B cell (primary cell): ENCODE measurements around the gene RABGAP1. TPM values are rescaled to one million over a fixed set of nuclear protein-coding genes. Genes with fewer than 3 reads are reported as not detected.

Source experiments
- ATAC-seq: fragments of 200-7000 bp; cut with Tn5 transposase; one replicate; pipeline ENCODE4 v1.10.0; 2021; ENCODE audit warnings: low read depth, mild to moderate bottlenecking, moderate number of reproducible peaks, moderate library complexity
- CTCF ChIA-PET: fragments of 350-600 bp; sonication (Branson Sonifier 250); formaldehyde crosslinking; loops from one replicate; lab custom pipeline; 2021; ENCODE audit warnings: antibody characterized with exemption, inconsistent platforms; lab: Charles Lee
- POLR2A ChIA-PET: fragments of 350-600 bp; sonication (Branson Sonifier 250); formaldehyde crosslinking; loops from one replicate; lab custom pipeline; 2021; ENCODE audit warnings: antibody characterized with exemption; lab: Charles Lee
- DNase-seq: peaks from one replicate; pipeline ENCODE4 v3.0.0; 2013
- H2AFZ ChIP-seq: 2 replicates; pipeline ENCODE4 v1.6.1; 2012; ENCODE audit warnings: mild to moderate bottlenecking, low read depth, low read length; ENCODE audit not compliant: insufficient read depth, poor library complexity, severe bottlenecking
- H3K27ac ChIP-seq, 2 donors: 1 replicate in 1 of 2; 2 replicates in 1 of 2; pipeline ENCODE4 v1.5.1; 2012 to 2013; ENCODE audit warnings: low read length in 2 of 2, mild to moderate bottlenecking in 2 of 2, moderate library complexity in 1 of 2
- H3K27me3 ChIP-seq, 4 experiments: fragments of 200-600 bp in 1 of 4; sonication (generic) in 1 of 4; replicated peaks in 1 of 4; 1 replicate in 2 of 4; 2 replicates in 2 of 4; pipeline versions ENCODE4 v1.6.1 to v1.7.0; 2013 to 2016; ENCODE audit warnings: low read length in 3 of 4, mild to moderate bottlenecking in 2 of 4, mixed read lengths in 1 of 4, moderate library complexity in 1 of 4; ENCODE audit not compliant: insufficient read depth in 4 of 4, control insufficient read depth in 3 of 4; ENCODE audit errors: control extremely low read depth in 1 of 4
- H3K36me3 ChIP-seq, 2 experiments: replicated peaks in 1 of 2; 1 replicate in 1 of 2; 2 replicates in 1 of 2; pipeline versions ENCODE4 v1.6.1 to v1.7.1; 2013; ENCODE audit warnings: low read length in 1 of 2; ENCODE audit not compliant: insufficient read depth in 2 of 2, control insufficient read depth in 1 of 2; ENCODE audit errors: control extremely low read depth in 1 of 2, extremely low read depth in 1 of 2
- H3K4me1 ChIP-seq, 2 donors: fragments of 200-600 bp in 1 of 2; sonication (generic) in 1 of 2; 1 replicate in 1 of 2; 2 replicates in 1 of 2; pipeline versions ENCODE4 v1.5.1 to v1.6.1; 2013 to 2017; ENCODE audit warnings: low read length in 2 of 2; ENCODE audit not compliant: control insufficient read depth in 2 of 2, insufficient read depth in 2 of 2
- H3K4me2 ChIP-seq: replicated peaks from 2 replicates; pipeline ENCODE3; 2012; ENCODE audit warnings: mild to moderate bottlenecking, low read depth, low read length; ENCODE audit not compliant: poor library complexity, severe bottlenecking
- H3K4me3 ChIP-seq, 5 experiments: fragments of 200-600 bp in 1 of 5; sonication (generic) in 1 of 5; 1 replicate in 3 of 5; 2 replicates in 2 of 5; pipeline versions ENCODE4 v1.5.1 to v1.7.0; 2011 to 2016; ENCODE audit warnings: low read length in 4 of 5, mild to moderate bottlenecking in 4 of 5, low read depth in 2 of 5, control low read depth in 1 of 5, moderate library complexity in 1 of 5; ENCODE audit not compliant: insufficient read depth in 1 of 5; ENCODE audit errors: control extremely low read depth in 1 of 5, extremely low read depth in 1 of 5
- H3K79me2 ChIP-seq: fragments of 200-600 bp; sonication (generic); one replicate; pipeline ENCODE4 v1.6.0; 2016; ENCODE audit warnings: low read length; ENCODE audit not compliant: control insufficient read depth, insufficient read depth
- H3K9ac ChIP-seq: fragments of 200-600 bp; sonication (generic); 2 replicates; pipeline ENCODE4 v1.6.1; 2017; ENCODE audit warnings: mild to moderate bottlenecking, low read length, moderate library complexity
- H3K9me3 ChIP-seq, 3 donors: one replicate each; pipeline versions ENCODE4 v1.6.1 to v1.7.1; 2013; ENCODE audit warnings: low read length in 2 of 3; ENCODE audit not compliant: control insufficient read depth in 2 of 3, insufficient read depth in 1 of 3; ENCODE audit errors: control extremely low read depth in 1 of 3
- H4K20me1 ChIP-seq: 2 replicates; pipeline ENCODE4 v1.6.0; 2012; ENCODE audit warnings: mild to moderate bottlenecking, low read length; ENCODE audit not compliant: insufficient read depth, control insufficient read depth, poor library complexity, severe bottlenecking
- H3K27ac Mint-ChIP-seq: one replicate; pipeline ENCODE4 v1.8.0; 2021; ENCODE audit warnings: mixed read lengths
- H3K27me3 Mint-ChIP-seq: one replicate; pipeline ENCODE4 v1.8.0; 2021; ENCODE audit warnings: mixed read lengths
- H3K4me1 Mint-ChIP-seq: one replicate; pipeline ENCODE4 v1.8.0; 2021; ENCODE audit warnings: mixed read lengths
- H3K4me3 Mint-ChIP-seq: one replicate; pipeline ENCODE4 v1.8.0; 2021; ENCODE audit warnings: mixed read lengths
- H3K9me3 Mint-ChIP-seq: one replicate; pipeline ENCODE4 v1.8.0; 2022; ENCODE audit warnings: mixed read lengths; ENCODE audit not compliant: insufficient read depth
- EZH2 ChIP-seq: IDR thresholded peaks from 2 replicates; pipeline ENCODE4 v1.6.1; 2012; ENCODE audit warnings: borderline replicate concordance, low read depth, mild to moderate bottlenecking, moderate library complexity, low read length; ENCODE audit not compliant: insufficient read depth, poor library complexity, severe bottlenecking
- WGBS: methylation state at CpG from one replicate; pipeline ENCODE4 v1.1.5; 2013; ENCODE audit warnings: missing lambda C conversion rate; ENCODE audit not compliant: insufficient coverage; 5-methylcytosine and 5-hydroxymethylcytosine counted together
- intact Hi-C: fragments of 100-400 bp; cut with micrococcal nuclease; formaldehyde crosslinking; loops from one replicate; pipeline ENCODE4 v1.10.0; 2022
- polyA plus RNA-seq: library from polyadenylated mRNA; depleted of rRNA; stranded (reverse); fragments of >200 nt; gene quantifications from 2 replicates; pipeline ENCODE4 v1.2.3, GENCODE V29; 2012
- total RNA-seq, 2 donors: library from RNA; stranded (reverse); fragments of 120-200 nt in 1 of 2; gene quantifications; 1 replicate in 1 of 2; 2 replicates in 1 of 2; pipeline versions ENCODE4 v1.2.3 to v1.2.4, GENCODE V29; 2013 to 2022
- TF ChIP-seq, protein P1 (sequence below): fragments of 200-600 bp; IDR thresholded peaks from one replicate; pipeline ENCODE4 v1.8.0; 2022; ENCODE audit warnings: antibody characterized with exemption, mild to moderate bottlenecking

The RABGAP1 gene
- total and polyA plus RNA-seq, 2 donors (not counting 1 experiment from before 2014, with no cell fraction given) = 13.9 to 81.0 TPM

GRCh38 chr9:123070198-123070597 lies 129.4 kb downstream of the RABGAP1 start:
- Histone ChIP-seq H3K27me3 (no peaks in the 10 kb centered on the region), H3K36me3 (peaks cover 5 to 45% of the 10 kb centered on the region in 2 experiments), H3K9me3 (no peaks in the 10 kb centered on the region), H3K79me2 (no peaks in the 10 kb centered on the region), H3K4me2 (no peak overlapping the region), H4K20me1 (no peaks in the 10 kb centered on the region), H3K4me1 (peaks cover 7 to 8% of the 10 kb centered on the region in 2 donors), H3K4me3 (no peak overlapping the region), H2AFZ (no peak overlapping the region), H3K9ac (no peak overlapping the region), H3K27ac (no peak overlapping the region)
- ChIA-PET CTCF (interaction anchor here (0.6 kb wide), 1 partner anchor 975 kb away, joined by 3 read pairs; no protein-coding TSS in a partner anchor), POLR2A (no interaction called here)
- Mint-ChIP-seq H3K9me3 (no peaks in the 10 kb centered on the region), H3K4me3 (no peak overlapping the region), H3K4me1 (peaks cover 18% of the 10 kb centered on the region), H3K27me3 (no peaks in the 10 kb centered on the region), H3K27ac (no peak overlapping the region)
- intact Hi-C loops = no loop called here
- DNase-seq (no peak), ATAC-seq (no peak)
- TF ChIP-seq, protein P1, sequence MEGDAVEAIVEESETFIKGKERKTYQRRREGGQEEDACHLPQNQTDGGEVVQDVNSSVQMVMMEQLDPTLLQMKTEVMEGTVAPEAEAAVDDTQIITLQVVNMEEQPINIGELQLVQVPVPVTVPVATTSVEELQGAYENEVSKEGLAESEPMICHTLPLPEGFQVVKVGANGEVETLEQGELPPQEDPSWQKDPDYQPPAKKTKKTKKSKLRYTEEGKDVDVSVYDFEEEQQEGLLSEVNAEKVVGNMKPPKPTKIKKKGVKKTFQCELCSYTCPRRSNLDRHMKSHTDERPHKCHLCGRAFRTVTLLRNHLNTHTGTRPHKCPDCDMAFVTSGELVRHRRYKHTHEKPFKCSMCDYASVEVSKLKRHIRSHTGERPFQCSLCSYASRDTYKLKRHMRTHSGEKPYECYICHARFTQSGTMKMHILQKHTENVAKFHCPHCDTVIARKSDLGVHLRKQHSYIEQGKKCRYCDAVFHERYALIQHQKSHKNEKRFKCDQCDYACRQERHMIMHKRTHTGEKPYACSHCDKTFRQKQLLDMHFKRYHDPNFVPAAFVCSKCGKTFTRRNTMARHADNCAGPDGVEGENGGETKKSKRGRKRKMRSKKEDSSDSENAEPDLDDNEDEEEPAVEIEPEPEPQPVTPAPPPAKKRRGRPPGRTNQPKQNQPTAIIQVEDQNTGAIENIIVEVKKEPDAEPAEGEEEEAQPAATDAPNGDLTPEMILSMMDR = no peak
- no peak for TF ChIP-seq EZH2

DNA sequence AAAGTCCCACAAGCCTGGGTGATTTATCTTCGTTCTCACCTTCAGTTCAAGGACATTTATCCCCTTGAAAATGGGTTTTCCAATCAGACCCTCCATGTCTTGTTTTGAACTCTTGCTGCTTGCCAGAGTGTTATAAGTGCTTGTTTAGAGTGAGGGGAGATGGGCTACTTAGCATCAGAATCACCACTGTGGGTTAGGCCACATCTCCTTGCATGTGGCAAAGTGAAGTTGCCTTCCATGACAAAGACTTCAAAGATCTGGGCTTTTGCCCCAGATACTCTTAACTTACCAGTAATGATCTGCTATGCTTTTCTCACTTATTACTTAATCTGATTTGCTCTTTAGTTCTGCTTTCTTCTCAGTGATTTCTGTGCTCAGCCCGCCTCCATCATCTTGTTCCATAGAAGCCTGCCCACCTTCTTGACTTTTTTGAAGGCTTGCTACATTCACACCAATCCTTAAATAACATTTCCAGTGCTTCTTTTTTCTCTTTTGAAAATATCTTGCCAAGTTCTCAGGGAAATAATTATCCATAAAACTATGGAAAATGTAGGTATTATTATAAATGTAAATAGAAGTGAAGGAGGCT lies 131.7 kb downstream of the RABGAP1 start:
- WGBS = no CpG with 5 or more reads among the region's 2 CpGs
- H3K4me3 Mint-ChIP-seq = no peak overlapping the region

More for the DNA sequence above, 131.7 kb downstream of the RABGAP1 start:
- CTCF ChIA-PET = interaction anchor here (0.7 to 1.4 kb wide), 3 partner anchors 9 to 282 kb away, joined by 3 to 6 read pairs (median 5); no protein-coding TSS in a partner anchor
- Histone ChIP-seq H3K79me2 (no peaks in the 10 kb centered on the region), H3K27me3 (no peaks in the 10 kb centered on the region), H3K4me2 (no peak overlapping the region), H2AFZ (no peak overlapping the region), H3K4me1 (peaks cover 7 to 8% of the 10 kb centered on the region in 2 donors), H3K4me3 (no peak overlapping the region), H3K9ac (no peak overlapping the region), H3K9me3 (no peaks in the 10 kb centered on the region), H3K27ac (no peak overlapping the region), H3K36me3 (peaks cover 12 to 25% of the 10 kb centered on the region in 2 experiments), H4K20me1 (no peaks in the 10 kb centered on the region)
- ATAC-seq (no peak), DNase-seq (no peak)
- TF ChIP-seq, protein P1 = no peak
- TF ChIP-seq EZH2 = no peak
- intact Hi-C loops = no loop called here
- Mint-ChIP-seq H3K9me3 (no peaks in the 10 kb centered on the region), H3K27ac (no peak overlapping the region), H3K4me1 (peaks cover 22% of the 10 kb centered on the region), H3K27me3 (no peaks in the 10 kb centered on the region)
- POLR2A ChIA-PET = no interaction called here
